HEK293 (cell line): Measurements from ENCODE around the gene PCDH9.
A peak's percentile ranks its signal among the peaks of the same experiment; 100 is the strongest.

Experiments
- CTCF ChIA-PET: fragments of 350-600 bp; formaldehyde crosslinking; extraction: SDS; loops from one replicate; lab custom pipeline; 2021; ENCODE audit warnings: antibody characterized with exemption; lab: Yijun Ruan, JAX
- POLR2A ChIA-PET: fragments of 300-600 bp; formaldehyde crosslinking; extraction: SDS; loops from one replicate; lab custom pipeline; 2020; ENCODE audit warnings: antibody characterized with exemption, inconsistent platforms; lab: Yijun Ruan, JAX
- H3K27ac ChIP-seq: fragments of 200-500 bp; sonication (Bioruptor generic); 2 replicates; pipeline ENCODE4 v1.5.1; 2014; ENCODE audit warnings: low read depth, low read length, control low read depth, inconsistent platforms; ENCODE audit errors: extremely low read depth
- H3K36me3 ChIP-seq, 2 experiments: fragments of 200-500 bp in 1 of 2; sonication (Bioruptor generic) in 1 of 2; 1 replicate in 1 of 2; 2 replicates in 1 of 2; pipeline ENCODE4 v1.5.1; 2014 to 2017; ENCODE audit warnings: inconsistent platforms in 2 of 2, low read length in 2 of 2; ENCODE audit not compliant: control insufficient read depth in 2 of 2, insufficient read depth in 1 of 2
- H3K4me1 ChIP-seq: fragments of 200-500 bp; sonication (Bioruptor generic); 2 replicates; pipeline ENCODE4 v1.5.1; 2014; ENCODE audit warnings: mild to moderate bottlenecking, low read length, inconsistent platforms; ENCODE audit not compliant: control insufficient read depth, insufficient read depth
- H3K4me3 ChIP-seq: 2 replicates; pipeline ENCODE4 v1.5.1; 2011; ENCODE audit warnings: low read depth, mild to moderate bottlenecking, control low read depth, low read length, moderate library complexity
- H3K9me3 ChIP-seq: fragments of 200-500 bp; sonication (Bioruptor generic); 2 replicates; pipeline ENCODE4 v1.5.1; 2014; ENCODE audit warnings: low read depth, low read length, inconsistent platforms; ENCODE audit not compliant: control insufficient read depth, insufficient read depth
- ELK4 ChIP-seq: IDR thresholded peaks from 2 replicates; pipeline ENCODE4 v1.6.1; 2011; ENCODE audit warnings: mild to moderate bottlenecking, low read depth, low read length, borderline replicate concordance
- KLF1 ChIP-seq: fragments of 450-650 bp; formaldehyde crosslinking; IDR thresholded peaks from 2 replicates; pipeline ENCODE4 v1.5.1; 2016; ENCODE audit warnings: missing biosample characterization, missing genetic modification characterization
- MEIS1 ChIP-seq: sonication (generic); formaldehyde crosslinking; IDR thresholded peaks from 2 replicates; pipeline ENCODE4 v1.8.1; 2022; ENCODE audit warnings: missing genetic modification reagents, mild to moderate bottlenecking, borderline replicate concordance
- SCRT1 ChIP-seq: fragments of 450-650 bp; formaldehyde crosslinking; IDR thresholded peaks from 2 replicates; pipeline ENCODE4 v1.5.1; 2016; ENCODE audit warnings: missing biosample characterization, missing genetic modification characterization, borderline replicate concordance
- SETDB1 ChIP-seq: IDR thresholded peaks from one replicate; pipeline ENCODE4 v1.6.1; 2017; ENCODE audit warnings: mild to moderate bottlenecking, low read length, moderate library complexity, mixed read lengths; ENCODE audit not compliant: insufficient read length
- TCF7L2 ChIP-seq: IDR thresholded peaks from 2 replicates; pipeline ENCODE4 v1.6.1; 2011; ENCODE audit warnings: low read depth, mild to moderate bottlenecking, inconsistent platforms, low read length, moderate library complexity, borderline replicate concordance
- TRIM28 ChIP-seq: IDR thresholded peaks from 2 replicates; pipeline ENCODE4 v1.6.1; 2011; ENCODE audit warnings: low read length, control low read depth, borderline replicate concordance
- ZBTB21 ChIP-seq: fragments of 450-650 bp; formaldehyde crosslinking; IDR thresholded peaks from 2 replicates; pipeline ENCODE4 v1.5.1; 2017; ENCODE audit warnings: missing biosample characterization, missing genetic modification characterization
- ZBTB44 ChIP-seq: fragments of 450-650 bp; IDR thresholded peaks from 2 replicates; pipeline ENCODE4 v1.5.1; 2018; ENCODE audit warnings: missing biosample characterization, mild to moderate bottlenecking, missing genetic modification characterization
- ZBTB8A ChIP-seq: fragments of 450-650 bp; formaldehyde crosslinking; IDR thresholded peaks from 2 replicates; pipeline ENCODE4 v1.5.1; 2016; ENCODE audit warnings: missing biosample characterization, missing genetic modification characterization
- ZFP41 ChIP-seq: fragments of 450-650 bp; formaldehyde crosslinking; IDR thresholded peaks from 2 replicates; pipeline ENCODE4 v1.5.1; 2016; ENCODE audit warnings: missing biosample characterization, missing genetic modification characterization, borderline replicate concordance
- ZIC2 ChIP-seq: fragments of 450-650 bp; formaldehyde crosslinking; IDR thresholded peaks from 2 replicates; pipeline ENCODE4 v1.5.1; 2016; ENCODE audit warnings: missing biosample characterization, missing genetic modification characterization
- ZNF133 ChIP-seq: fragments of 450-650 bp; formaldehyde crosslinking; IDR thresholded peaks from 2 replicates; pipeline ENCODE4 v1.5.1; 2016; ENCODE audit warnings: missing biosample characterization, missing genetic modification characterization
- ZNF148 ChIP-seq: fragments of 450-650 bp; formaldehyde crosslinking; IDR thresholded peaks from 2 replicates; pipeline ENCODE4 v1.5.0; 2017; ENCODE audit warnings: missing biosample characterization, missing genetic modification characterization, borderline replicate concordance
- ZNF18 ChIP-seq: fragments of 450-650 bp; formaldehyde crosslinking; IDR thresholded peaks from 2 replicates; pipeline ENCODE4 v1.5.1; 2016; ENCODE audit warnings: missing biosample characterization, missing genetic modification characterization
- ZNF280D ChIP-seq: fragments of 450-650 bp; formaldehyde crosslinking; IDR thresholded peaks from 2 replicates; pipeline ENCODE4 v1.5.1; 2016; ENCODE audit warnings: missing biosample characterization, missing genetic modification characterization
- ZNF302 ChIP-seq: fragments of 450-650 bp; formaldehyde crosslinking; IDR thresholded peaks from 2 replicates; pipeline ENCODE4 v1.5.1; 2016; ENCODE audit warnings: missing biosample characterization, missing genetic modification characterization, low read depth
- ZNF335 ChIP-seq: fragments of 450-650 bp; formaldehyde crosslinking; conservative IDR thresholded peaks from 2 replicates; pipeline ENCODE4 v1.5.1; 2016; ENCODE audit warnings: missing biosample characterization, missing genetic modification characterization
- ZNF585B ChIP-seq: fragments of 450-650 bp; formaldehyde crosslinking; IDR thresholded peaks from 2 replicates; pipeline ENCODE4 v1.5.1; 2016; ENCODE audit warnings: missing biosample characterization, missing genetic modification characterization
- ZNF596 ChIP-seq: fragments of 450-650 bp; IDR thresholded peaks from 2 replicates; pipeline ENCODE4 v1.5.0; 2018; ENCODE audit warnings: missing biosample characterization, mild to moderate bottlenecking, missing genetic modification characterization, moderate library complexity

The PCDH9 gene

GRCh38 chr13:66875264-66875663 lies 354.9 kb downstream of the PCDH9 start:
- H3K4me1 ChIP-seq: no peaks in the 10 kb centered on the region
- TF ChIP-seq KLF1 (tag by site-specific recombination) (no peak), ZIC2 (tag by site-specific recombination) (peak; percentile 37), TCF7L2 (0 out of 2 replicates have a peak, but pooled peaks have one; percentile 48), SETDB1 (no peak), ZNF133 (no peak), TRIM28 (peak; percentile 85), ZBTB44 (tag by site-specific recombination) (no peak), ZNF280D (tag by site-specific recombination) (no peak), ELK4 (0 out of 2 replicates have a peak, but pooled peaks have one; percentile 28), SCRT1 (tag by site-specific recombination) (no peak)
- H3K4me3 ChIP-seq: no peak overlapping the region
- no peak overlapping the region for H3K27ac ChIP-seq
- H3K9me3 ChIP-seq: no peaks in the 10 kb centered on the region
- POLR2A ChIA-PET: no interaction called here
- CTCF ChIA-PET: no interaction called here
- no peaks in the 10 kb centered on the region for H3K36me3 ChIP-seq

- no peak overlapping the region for H3K27ac ChIP-seq
Measured at GRCh38 chr13:66864627-66865026, 365.5 kb downstream of the PCDH9 start.

GRCh38 chr13:66860878-66861417 lies 369.2 kb downstream of the PCDH9 start:
- POLR2A ChIA-PET: no interaction called here
- Histone ChIP-seq H3K9me3 (no peaks in the 10 kb centered on the region), H3K27ac (no peak overlapping the region), H3K4me3 (no peak overlapping the region), H3K4me1 (no peaks in the 10 kb centered on the region), H3K36me3 (no peaks in the 10 kb centered on the region)
- no peak for TF ChIP-seq MEIS1 (CRISPR knock-in tag)
- no peak for TF ChIP-seq ZBTB8A (tag by site-specific recombination)
- TF ChIP-seq ZNF18 (tag by site-specific recombination): no peak
- TF ChIP-seq ZBTB21 (tag by site-specific recombination): no peak
- no peak for TF ChIP-seq ZNF596 (tag by site-specific recombination)
- TF ChIP-seq ZNF148 (tag by site-specific recombination): no peak
- no peak for TF ChIP-seq ZNF585B
- CTCF ChIA-PET: interaction anchor here (0.7 kb wide), 1 partner anchor 19 kb away, joined by 3 read pairs; no protein-coding TSS in a partner anchor

More at GRCh38 chr13:66864627-66865026, 365.5 kb downstream of the PCDH9 start:
- TF ChIP-seq TRIM28: peak; percentile 77
- no peak for TF ChIP-seq ZFP41 (tag by site-specific recombination)
- TF ChIP-seq ZNF302 (tag by site-specific recombination): no peak
- TF ChIP-seq ZNF335: no peak
- TF ChIP-seq ELK4: peak; percentile 35; the same call in 1 of the 2 replicates
- ChIA-PET POLR2A (no interaction called here), CTCF (no interaction called here)
- Histone ChIP-seq H3K4me1 (no peaks in the 10 kb centered on the region), H3K4me3 (no peak overlapping the region), H3K36me3 (no peaks in the 10 kb centered on the region), H3K9me3 (no peaks in the 10 kb centered on the region)
